Endothelial cell of umbilical vein (primary cell): ENCODE data around the gene PEX16. TPM values are rescaled to one million over a fixed set of nuclear protein-coding genes. Genes with fewer than 3 reads are reported as not detected.

Source experiments
- BruUV-seq: library from RNA; stranded (reverse); fragments of 400-500 nt; replicated peaks from 2 replicates; lab custom pipeline; 2021; lab: Mats Ljungman, UMichigan
- CTCF ChIA-PET: fragments of 300-600, 350-600 bp; sonication (Branson Sonifier 250); formaldehyde crosslinking; loops from one replicate; lab custom pipeline; 2021; ENCODE audit warnings: antibody characterized with exemption, inconsistent platforms; lab: Charles Lee
- POLR2A ChIA-PET: fragments of 300-600, 350-600 bp; sonication (Branson Sonifier 250); formaldehyde crosslinking; loops from one replicate; lab custom pipeline; 2021; ENCODE audit warnings: antibody characterized with exemption, inconsistent platforms; lab: Charles Lee
- DNase-seq: peaks from one replicate; pipeline ENCODE4 v3.0.0-alpha.2; 2011; ENCODE audit warnings: low read depth, low spot score
- FAIRE-seq: peaks from 2 replicates; lab custom pipeline; 2011; peaks lifted over from hg19 to GRCh38; lab: Jason Lieb, UNC
- H2AFZ ChIP-seq: 2 replicates; pipeline ENCODE4 v1.6.0; 2012; ENCODE audit warnings: low read depth, low read length, control low read depth, inconsistent platforms
- H3K27ac ChIP-seq: 2 replicates; pipeline ENCODE4 v1.5.1; 2011; ENCODE audit warnings: low read depth, mild to moderate bottlenecking, control low read depth, low read length, moderate library complexity; ENCODE audit not compliant: insufficient read depth
- H3K27me3 ChIP-seq, 2 experiments: 2 replicates each; pipeline versions ENCODE4 v1.6.0 to v1.6.1; 2011; ENCODE audit warnings: low read length in 2 of 2, mixed read lengths in 1 of 2; ENCODE audit not compliant: control insufficient read depth in 2 of 2, insufficient read depth in 2 of 2
- H3K36me3 ChIP-seq, 2 experiments: 2 replicates in 1 of 2; 3 replicates in 1 of 2; pipeline ENCODE4 v1.5.1; 2011; ENCODE audit warnings: low read length in 2 of 2, mild to moderate bottlenecking in 1 of 2, moderate library complexity in 1 of 2; ENCODE audit not compliant: control insufficient read depth in 2 of 2, insufficient read depth in 2 of 2; ENCODE audit errors: extremely low read depth in 1 of 2
- H3K4me1 ChIP-seq: 3 replicates; pipeline ENCODE4 v1.5.1; 2011; ENCODE audit warnings: mild to moderate bottlenecking, low read length; ENCODE audit not compliant: control insufficient read depth, insufficient read depth; ENCODE audit errors: extremely low read depth
- H3K4me2 ChIP-seq: 2 replicates; pipeline ENCODE4 v1.6.1; 2011; ENCODE audit warnings: low read length, control low read depth, mixed read lengths; ENCODE audit not compliant: insufficient read depth
- H3K4me3 ChIP-seq, 3 experiments: fragments of 200-600 bp in 1 of 3; sonication (generic), shearing (Covaris generic) in 1 of 3; replicated peaks in 1 of 3; 2 replicates each; pipeline ENCODE4 v1.5.1; 2011 to 2016; ENCODE audit warnings: control low read depth in 3 of 3, low read length in 3 of 3, mild to moderate bottlenecking in 2 of 3, inconsistent platforms in 1 of 3, low read depth in 1 of 3, moderate library complexity in 1 of 3; ENCODE audit not compliant: insufficient read depth in 1 of 3
- H3K79me2 ChIP-seq: 2 replicates; pipeline ENCODE4 v1.6.0; 2012; ENCODE audit warnings: low read length, inconsistent platforms; ENCODE audit not compliant: control insufficient read depth, insufficient read depth
- H3K9ac ChIP-seq: replicated peaks from 2 replicates; pipeline ENCODE3; 2011; ENCODE audit warnings: low read length, control low read depth; ENCODE audit not compliant: insufficient read depth; ENCODE audit errors: extremely low read depth
- H3K9me1 ChIP-seq: replicated peaks from 3 replicates; pipeline ENCODE4 v1.6.0; 2011; ENCODE audit warnings: mild to moderate bottlenecking, low read length; ENCODE audit not compliant: control insufficient read depth, insufficient read depth; ENCODE audit errors: extremely low read depth
- H3K9me3 ChIP-seq: replicated peaks from 2 replicates; pipeline ENCODE4 v1.5.1; 2012; ENCODE audit warnings: low read length, inconsistent platforms; ENCODE audit not compliant: control insufficient read depth, insufficient read depth
- H4K20me1 ChIP-seq: replicated peaks from 2 replicates; pipeline ENCODE3; 2011; ENCODE audit warnings: mild to moderate bottlenecking, low read length; ENCODE audit not compliant: control insufficient read depth, insufficient read depth; ENCODE audit errors: extremely low read depth
- EZH2 ChIP-seq: IDR thresholded peaks from 2 replicates; pipeline ENCODE4 v1.6.1; 2012; ENCODE audit warnings: borderline replicate concordance, low read depth, mild to moderate bottlenecking, moderate library complexity, low read length, inconsistent platforms; ENCODE audit not compliant: severe bottlenecking
- FOS ChIP-seq: IDR thresholded peaks from 2 replicates; pipeline ENCODE4 v1.6.1; 2011; ENCODE audit warnings: mild to moderate bottlenecking, low read length, moderate library complexity, borderline replicate concordance; ENCODE audit not compliant: insufficient read depth
- GATA2 ChIP-seq: IDR thresholded peaks from 2 replicates; pipeline ENCODE4 v1.7.0; 2011; ENCODE audit warnings: low read depth, mild to moderate bottlenecking, moderate library complexity, mixed read lengths, low read length; ENCODE audit not compliant: insufficient read length, insufficient read depth
- JUN ChIP-seq: IDR thresholded peaks from 2 replicates; pipeline ENCODE4 v1.6.1; 2011; ENCODE audit warnings: borderline replicate concordance, low read depth; ENCODE audit not compliant: insufficient read length, insufficient read depth
- MAX ChIP-seq: IDR thresholded peaks from 2 replicates; pipeline ENCODE4 v1.6.1; 2011; ENCODE audit not compliant: insufficient read depth, insufficient read length
- MYC ChIP-seq: IDR thresholded peaks from one replicate; pipeline ENCODE4 v1.6.1; 2011; ENCODE audit warnings: mild to moderate bottlenecking, low read depth, low read length
- POLR2A ChIP-seq: IDR thresholded peaks from 2 replicates; pipeline ENCODE4 v1.6.1; 2012; ENCODE audit warnings: low read depth, mild to moderate bottlenecking, control low read depth, low read length
- POLR2AphosphoS5 ChIP-seq: IDR thresholded peaks from 2 replicates; pipeline ENCODE4 v1.6.1; 2012; ENCODE audit warnings: low read depth, mild to moderate bottlenecking, control low read depth, low read length, moderate library complexity; ENCODE audit not compliant: insufficient read depth
- dilution Hi-C: fragments of 300-500 bp; cut with MboI; formaldehyde crosslinking; loops from one replicate; pipeline ENCODE4 v1.15.0; 2019; ENCODE audit warnings: low sequenced_read_pairs; ENCODE audit not compliant: extremely low pct_ligation_motif_present
- intact Hi-C: fragments of 100-400 bp; cut with micrococcal nuclease; formaldehyde crosslinking; loops from one replicate; pipeline ENCODE4 v1.10.0; 2022
- polyA plus RNA-seq, 4 experiments: library from polyadenylated mRNA; depleted of rRNA in 3 of 4; stranded (reverse) in 3 of 4; unstranded in 1 of 4; fragments of >200 nt; gene quantifications; 2 replicates each; pipeline versions ENCODE4 v1.2.1 to v1.2.3, GENCODE V29; 2011 to 2012; ENCODE audit warnings: missing spikeins in 1 of 4
- total RNA-seq: library from RNA; stranded (reverse); gene quantifications from 2 replicates; pipeline ENCODE4 v1.2.3, GENCODE V29; 2021
- TF ChIP-seq, protein P1 (sequence below), 2 donors: IDR thresholded peaks; 1 replicate in 1 of 2; 2 replicates in 1 of 2; pipeline ENCODE4 v1.5.1; 2011; ENCODE audit warnings: low read length in 2 of 2, mild to moderate bottlenecking in 2 of 2, moderate library complexity in 2 of 2, control low read depth in 1 of 2, inconsistent platforms in 1 of 2, low read depth in 1 of 2; ENCODE audit not compliant: insufficient read depth in 1 of 2; ENCODE audit errors: extremely low read depth in 1 of 2

Gene PEX16
- total and polyA plus RNA-seq, 2 donors (not counting 3 experiments of a cell fraction or from before 2014, with no cell fraction given), result 27.4 to 32.2 TPM

DNA sequence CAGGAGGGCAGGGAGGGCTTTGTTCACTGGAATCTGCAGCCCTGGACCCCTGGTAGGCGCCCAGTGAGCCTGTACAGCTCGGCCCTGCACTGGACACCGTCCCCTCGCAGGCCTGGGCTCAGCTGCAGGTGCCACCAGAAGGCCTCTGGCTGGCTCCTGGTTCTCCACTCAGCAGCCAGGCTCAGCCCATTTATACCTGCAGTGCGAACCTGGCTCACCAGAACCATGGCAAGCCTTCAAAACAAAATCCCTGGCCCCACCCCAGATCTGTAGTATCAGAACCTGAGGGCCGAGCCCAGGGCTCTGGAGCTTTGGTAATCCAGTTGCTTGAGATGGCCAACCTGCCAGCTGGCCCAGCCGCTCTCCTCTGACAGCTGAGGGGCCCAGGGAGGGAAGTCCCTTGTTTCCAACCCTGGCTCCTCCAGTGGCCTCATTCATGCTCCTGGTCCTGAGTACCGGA, 9.7 kb downstream of the PEX16 start:
- ChIA-PET CTCF (interaction anchor here (1.0 kb wide), 1 partner anchor 10 kb away, joined by 3 read pairs; no protein-coding TSS in a partner anchor), POLR2A (no interaction called here)
- dilution Hi-C loops (no loop called here), intact Hi-C loops (no loop called here)
- Histone ChIP-seq H3K27me3 (no peaks in the 10 kb centered on the region), H3K4me2 (no peak overlapping the region), H4K20me1 (no peaks in the 10 kb centered on the region), H2AFZ (no peak overlapping the region), H3K4me3 (no peak overlapping the region), H3K4me1 (no peaks in the 10 kb centered on the region), H3K9me1 (no peaks in the 10 kb centered on the region), H3K27ac (no peak overlapping the region), H3K36me3 (peaks cover 0 to 23% of the 10 kb centered on the region in 2 experiments), H3K9ac (no peak overlapping the region), H3K9me3 (no peaks in the 10 kb centered on the region), H3K79me2 (no peaks in the 10 kb centered on the region)
- FAIRE-seq (no peak), DNase-seq (no peak)
- BruUV-seq, result no TSS peak
- TF ChIP-seq EZH2 (no peak), MAX (no peak)

DNA sequence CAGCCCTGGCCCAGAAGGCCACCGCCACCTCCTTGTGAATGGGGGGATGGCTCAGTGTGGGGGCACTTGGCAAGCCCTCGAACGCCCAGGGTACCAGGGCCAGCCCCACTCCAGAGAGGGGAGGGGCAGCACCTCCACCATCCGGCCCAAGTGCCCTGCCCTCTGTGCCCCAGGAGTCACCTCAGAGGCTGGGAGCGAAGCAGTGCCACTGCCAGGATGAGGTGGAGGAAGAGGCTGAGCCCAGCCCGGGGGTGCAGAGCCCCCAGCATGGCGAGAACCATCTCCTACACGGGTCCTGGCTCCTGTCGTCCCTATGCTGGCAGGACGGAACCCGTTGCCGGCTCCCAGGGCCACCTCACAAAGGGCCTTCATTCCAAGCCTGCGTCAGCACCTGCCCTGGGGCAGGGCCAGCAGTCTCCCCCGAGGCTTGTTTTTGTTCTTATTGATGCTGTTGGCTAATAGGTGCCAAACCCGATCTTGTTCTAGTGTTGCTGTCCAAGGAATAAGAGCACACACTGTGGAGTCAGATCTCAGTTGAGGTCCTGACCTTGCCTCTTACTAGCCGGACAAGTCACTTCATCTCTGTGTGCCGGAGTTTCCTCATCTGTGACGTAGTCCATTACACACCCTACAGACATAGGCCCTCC, 10.6 kb downstream of the PEX16 start, which contains the start of gene FREY1:
Gene FREY1, minus strand, starts transcription at position 307 of the 647 bp plus-strand sequence. Its CDS starts 26 bp downstream, at position 281.
- H3K9me1 ChIP-seq, result no peaks in the 10 kb centered on the region
- CTCF ChIA-PET, result no interaction called here
- no peaks in the 10 kb centered on the region for H4K20me1 ChIP-seq
- H3K4me3 ChIP-seq, result no peak within 1 kb of the TSS
- no peak within 1 kb of the TSS for H3K27ac ChIP-seq
- intact Hi-C loops, result no loop called here
- POLR2A ChIA-PET, result interaction anchor here (1.5 kb wide), 1 partner anchor 11 kb away, joined by 3 read pairs; the partner anchor contains the start of gene PEX16
- no peaks in the 10 kb centered on the region for H3K27me3 ChIP-seq
- FAIRE-seq, result no peak
- no peaks in the 10 kb centered on the region for H3K9me3 ChIP-seq
- no peaks in the 10 kb centered on the region for H3K4me1 ChIP-seq
- H3K36me3 ChIP-seq, result peaks cover 0 to 23% of the 10 kb centered on the region in 2 experiments
- no peak for TF ChIP-seq JUN
- TF ChIP-seq MAX, result no peak
- TF ChIP-seq, protein P1, sequence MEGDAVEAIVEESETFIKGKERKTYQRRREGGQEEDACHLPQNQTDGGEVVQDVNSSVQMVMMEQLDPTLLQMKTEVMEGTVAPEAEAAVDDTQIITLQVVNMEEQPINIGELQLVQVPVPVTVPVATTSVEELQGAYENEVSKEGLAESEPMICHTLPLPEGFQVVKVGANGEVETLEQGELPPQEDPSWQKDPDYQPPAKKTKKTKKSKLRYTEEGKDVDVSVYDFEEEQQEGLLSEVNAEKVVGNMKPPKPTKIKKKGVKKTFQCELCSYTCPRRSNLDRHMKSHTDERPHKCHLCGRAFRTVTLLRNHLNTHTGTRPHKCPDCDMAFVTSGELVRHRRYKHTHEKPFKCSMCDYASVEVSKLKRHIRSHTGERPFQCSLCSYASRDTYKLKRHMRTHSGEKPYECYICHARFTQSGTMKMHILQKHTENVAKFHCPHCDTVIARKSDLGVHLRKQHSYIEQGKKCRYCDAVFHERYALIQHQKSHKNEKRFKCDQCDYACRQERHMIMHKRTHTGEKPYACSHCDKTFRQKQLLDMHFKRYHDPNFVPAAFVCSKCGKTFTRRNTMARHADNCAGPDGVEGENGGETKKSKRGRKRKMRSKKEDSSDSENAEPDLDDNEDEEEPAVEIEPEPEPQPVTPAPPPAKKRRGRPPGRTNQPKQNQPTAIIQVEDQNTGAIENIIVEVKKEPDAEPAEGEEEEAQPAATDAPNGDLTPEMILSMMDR (IDR thresholded peaks at IDR 0.05; ENCODE audit: extremely low read depth in 1 of 2, insufficient read depth in 1 of 2, low read depth in 1 of 2, low read length in 2 of 2), result no peak
- TF ChIP-seq EZH2, result no peak
- TF ChIP-seq FOS, result no peak
- TF ChIP-seq MYC, result no peak
- peak; percentile 11 for TF ChIP-seq POLR2AphosphoS5
- no peak for TF ChIP-seq GATA2
- peak; percentile 19 for TF ChIP-seq POLR2A
- no peak for DNase-seq
- H3K79me2 ChIP-seq, result no peaks in the 10 kb centered on the region
- H2AFZ ChIP-seq, result no peak within 1 kb of the TSS
- H3K4me2 ChIP-seq, result no peak within 1 kb of the TSS
- dilution Hi-C loops, result no loop called here
- H3K9ac ChIP-seq, result no peak within 1 kb of the TSS
- BruUV-seq, result no TSS peak
